ENCODE data around the gene SEMA3G.

The SEMA3G gene

GRCh38 chr3:52479037-52479876 lies 34.4 kb upstream of the SEMA3G start:
- DNase-seq (ENCODE audit: low spot score) = no peak

- no peak for DNase-seq (ENCODE audit: low spot score)
Measured at GRCh38 chr3:52477796-52478095, 32.8 kb upstream of the SEMA3G start.

- no peak for DNase-seq (ENCODE audit: low spot score)
Measured at GRCh38 chr3:52477076-52477795, 32.3 kb upstream of the SEMA3G start.

- DNase-seq (ENCODE audit: low spot score) = no peak
Measured at GRCh38 chr3:52473026-52473425, 28.1 kb upstream of the SEMA3G start.

GRCh38 chr3:52472239-52473000 lies 27.5 kb upstream of the SEMA3G start:
- no peak for DNase-seq (ENCODE audit: low spot score)

- peak; percentile 37 for DNase-seq (ENCODE audit: low spot score)
Measured at GRCh38 chr3:52471371-52472238, 26.7 kb upstream of the SEMA3G start.

GRCh38 chr3:52470920-52471319 lies 26.0 kb upstream of the SEMA3G start:
- DNase-seq (ENCODE audit: low spot score) = no peak

- no peak for DNase-seq (ENCODE audit: low spot score)
Measured at GRCh38 chr3:52469001-52469400, 24.1 kb upstream of the SEMA3G start.

GRCh38 chr3:52468336-52468735 lies 23.4 kb upstream of the SEMA3G start:
- DNase-seq (ENCODE audit: low spot score) = no peak

GRCh38 chr3:52463416-52463815 lies 18.5 kb upstream of the SEMA3G start:
- no peak for DNase-seq (ENCODE audit: low spot score)

- DNase-seq (ENCODE audit: low spot score) = no peak
Measured at GRCh38 chr3:52461874-52462273, 17.0 kb upstream of the SEMA3G start.

- DNase-seq (ENCODE audit: low spot score) = no peak
Measured at GRCh38 chr3:52458770-52459545, 14.1 kb upstream of the SEMA3G start.

GRCh38 chr3:52458031-52458760 lies 13.3 kb upstream of the SEMA3G start:
- DNase-seq (ENCODE audit: low spot score) = no peak

GRCh38 chr3:52456800-52457183 lies 11.9 kb upstream of the SEMA3G start:
- no peak for DNase-seq (ENCODE audit: low spot score)

- no peak for DNase-seq (ENCODE audit: low spot score)
Measured at GRCh38 chr3:52456169-52456799, 11.4 kb upstream of the SEMA3G start.

- peak; percentile 74 for DNase-seq (ENCODE audit: low spot score)
Measured at GRCh38 chr3:52455283-52456168, 10.6 kb upstream of the SEMA3G start, which contains the start of gene NISCH. NISCH (plus strand) TSS chr3:52455604; CDS start chr3:52455642, 38 bp downstream.

GRCh38 chr3:52454938-52455282 lies 10.0 kb upstream of the SEMA3G start:
- no peak for DNase-seq (ENCODE audit: low spot score)

- DNase-seq (ENCODE audit: low spot score) = no peak
Measured at GRCh38 chr3:52454250-52454937, 9.5 kb upstream of the SEMA3G start.

Measured in SW480 (cell line).